IMR-90 (cell line): ENCODE measurements around the gene GOLGA5. TPM values are rescaled to one million over a fixed set of nuclear protein-coding genes. Genes with fewer than 3 reads are reported as not detected.

Experiments used
- ATAC-seq: fragments of 200-7000 bp; cut with Tn5 transposase; 2 replicates; pipeline ENCODE4 v1.9.1; 2020; ENCODE audit warnings: low read depth, mild to moderate bottlenecking, moderate library complexity
- BruUV-seq: library from RNA; stranded (reverse); fragments of 400-500 nt; replicated peaks from 2 replicates; lab custom pipeline; 2021; lab: Mats Ljungman, UMichigan
- CTCF ChIA-PET: fragments of 300-600 bp; formaldehyde crosslinking; extraction: SDS; loops from one replicate; lab custom pipeline; 2021; ENCODE audit warnings: antibody characterized with exemption; lab: Yijun Ruan, JAX
- POLR2A ChIA-PET: fragments of 300-600 bp; sonication (Branson Sonifier 250); formaldehyde crosslinking; loops from one replicate; lab custom pipeline; 2022; ENCODE audit warnings: antibody characterized with exemption; ENCODE audit not compliant: unreplicated experiment; lab: Charles Lee
- DNase-seq: peaks from one replicate; pipeline ENCODE4 v3.0.0; 2013
- H2AFZ ChIP-seq: replicated peaks from 2 replicates; pipeline ENCODE3; 2013; ENCODE audit warnings: low read length, mild to moderate bottlenecking; ENCODE audit not compliant: poor library complexity
- H2AK5ac ChIP-seq: 2 replicates; pipeline ENCODE4 v1.6.1; 2013; ENCODE audit warnings: low read depth, low read length, inconsistent platforms
- H2AK9ac ChIP-seq: replicated peaks from 2 replicates; pipeline ENCODE3; 2013; ENCODE audit warnings: mild to moderate bottlenecking, low read depth, low read length, moderate library complexity; ENCODE audit not compliant: poor library complexity
- H2BK120ac ChIP-seq: 2 replicates; pipeline ENCODE4 v1.6.1; 2013; ENCODE audit warnings: low read depth, low read length, inconsistent platforms
- H2BK15ac ChIP-seq: 3 replicates; pipeline ENCODE4 v1.6.1; 2013; ENCODE audit warnings: low read depth, low read length, inconsistent platforms
- H2BK20ac ChIP-seq: 2 replicates; pipeline ENCODE4 v1.6.1; 2013; ENCODE audit warnings: low read depth, mild to moderate bottlenecking, inconsistent platforms, low read length, moderate library complexity
- H2BK5ac ChIP-seq: 2 replicates; pipeline ENCODE4 v1.6.1; 2013; ENCODE audit warnings: mild to moderate bottlenecking, low read depth, low read length, inconsistent platforms; ENCODE audit not compliant: poor library complexity, severe bottlenecking
- H3K14ac ChIP-seq: replicated peaks from 2 replicates; pipeline ENCODE4 v1.6.1; 2013; ENCODE audit warnings: low read depth, low read length, inconsistent platforms
- H3K18ac ChIP-seq: 2 replicates; pipeline ENCODE4 v1.6.1; 2013; ENCODE audit warnings: low read depth, low read length, control low read depth
- H3K23ac ChIP-seq: 2 replicates; pipeline ENCODE4 v1.6.1; 2013; ENCODE audit warnings: low read depth, low read length, inconsistent platforms
- H3K27ac ChIP-seq: 2 replicates; pipeline ENCODE4 v1.5.1; 2013; ENCODE audit warnings: mild to moderate bottlenecking, control low read depth, low read length; ENCODE audit not compliant: insufficient read depth
- H3K27me3 ChIP-seq: 2 replicates; pipeline ENCODE4 v1.6.1; 2013; ENCODE audit warnings: low read length; ENCODE audit not compliant: control insufficient read depth, insufficient read depth
- H3K36me3 ChIP-seq: 2 replicates; pipeline ENCODE4 v1.6.1; 2013; ENCODE audit warnings: low read length, mixed read lengths; ENCODE audit not compliant: control insufficient read depth, insufficient read depth
- H3K4ac ChIP-seq: 2 replicates; pipeline ENCODE4 v1.6.1; 2013; ENCODE audit warnings: low read depth, low read length, inconsistent platforms
- H3K4me1 ChIP-seq: 2 replicates; pipeline ENCODE4 v1.6.1; 2013; ENCODE audit warnings: low read length, mixed read lengths; ENCODE audit not compliant: control insufficient read depth, insufficient read depth
- H3K4me2 ChIP-seq: 2 replicates; pipeline ENCODE4 v1.6.1; 2013; ENCODE audit warnings: low read depth, mild to moderate bottlenecking, control low read depth, low read length, moderate library complexity
- H3K4me3 ChIP-seq: 2 replicates; pipeline ENCODE4 v1.5.1; 2013; ENCODE audit warnings: low read depth, mild to moderate bottlenecking, control low read depth, low read length, moderate library complexity; ENCODE audit not compliant: insufficient read depth
- H3K56ac ChIP-seq: 2 replicates; pipeline ENCODE4 v1.6.1; 2013; ENCODE audit warnings: low read length, inconsistent platforms; ENCODE audit not compliant: insufficient read depth; ENCODE audit errors: extremely low read depth
- H3K79me1 ChIP-seq, 2 experiments: 2 replicates each; pipeline ENCODE4 v1.6.1; 2013; ENCODE audit warnings: low read length in 2 of 2, inconsistent platforms in 1 of 2, low read depth in 1 of 2
- H3K9ac ChIP-seq: 2 replicates; pipeline ENCODE4 v1.6.1; 2013; ENCODE audit warnings: low read depth, low read length, control low read depth
- H3K9me1 ChIP-seq: 2 replicates; pipeline ENCODE4 v1.6.1; 2013; ENCODE audit warnings: low read length, inconsistent platforms; ENCODE audit not compliant: insufficient read depth
- H3K9me3 ChIP-seq: 2 replicates; pipeline ENCODE4 v1.6.1; 2013; ENCODE audit warnings: low read length; ENCODE audit not compliant: control insufficient read depth, insufficient read depth
- H4K20me1 ChIP-seq: 2 replicates; pipeline ENCODE4 v1.6.1; 2013; ENCODE audit warnings: low read length, inconsistent platforms; ENCODE audit not compliant: insufficient read depth
- H4K5ac ChIP-seq: 2 replicates; pipeline ENCODE4 v1.6.1; 2013; ENCODE audit warnings: mild to moderate bottlenecking, low read depth, low read length, control low read depth
- H4K8ac ChIP-seq, 2 experiments: 2 replicates each; pipeline ENCODE4 v1.6.1; 2013; ENCODE audit warnings: low read depth in 2 of 2, low read length in 2 of 2, control low read depth in 1 of 2, inconsistent platforms in 1 of 2
- H4K91ac ChIP-seq: 2 replicates; pipeline ENCODE4 v1.6.1; 2013; ENCODE audit warnings: low read depth, low read length, inconsistent platforms; ENCODE audit not compliant: insufficient read depth
- BHLHE40 ChIP-seq: fragments of 150-350 bp; IDR thresholded peaks from 2 replicates; pipeline ENCODE4 v1.6.1; 2016; ENCODE audit warnings: mild to moderate bottlenecking, low read depth, low read length
- CEBPB ChIP-seq: IDR thresholded peaks from 2 replicates; pipeline ENCODE4 v1.6.1; 2012; ENCODE audit warnings: low read depth, low read length, improper control_type of control experiment
- CHD1 ChIP-seq: IDR thresholded peaks from 2 replicates; pipeline ENCODE4 v1.6.1; 2012; ENCODE audit warnings: low read depth, low read length, improper control_type of control experiment
- FOS ChIP-seq: fragments of 150-350 bp; IDR thresholded peaks from 2 replicates; pipeline ENCODE4 v1.6.1; 2016; ENCODE audit warnings: low read depth, low read length
- MAZ ChIP-seq: IDR thresholded peaks from 2 replicates; pipeline ENCODE4 v1.6.1; 2012; ENCODE audit warnings: low read depth, mild to moderate bottlenecking, low read length, improper control_type of control experiment, moderate library complexity, borderline replicate concordance
- MXI1 ChIP-seq: IDR thresholded peaks from 2 replicates; pipeline ENCODE4 v1.6.1; 2012; ENCODE audit warnings: low read depth, mild to moderate bottlenecking, low read length, moderate library complexity, borderline replicate concordance
- NFE2L2 ChIP-seq: fragments of 150-350 bp; IDR thresholded peaks from 2 replicates; pipeline ENCODE4 v1.6.1; 2016; ENCODE audit warnings: low read depth, mild to moderate bottlenecking, low read length
- POLR2A ChIP-seq: IDR thresholded peaks from 2 replicates; pipeline ENCODE4 v1.6.1; 2012; ENCODE audit warnings: mild to moderate bottlenecking, low read depth, low read length
- RCOR1 ChIP-seq: IDR thresholded peaks from 2 replicates; pipeline ENCODE4 v1.6.1; 2012; ENCODE audit warnings: mild to moderate bottlenecking, low read length, improper control_type of control experiment; ENCODE audit not compliant: insufficient replicate concordance
- RFX5 ChIP-seq: IDR thresholded peaks from 2 replicates; pipeline ENCODE4 v1.8.0; 2012; ENCODE audit warnings: low read depth, mild to moderate bottlenecking, low read length, moderate library complexity
- SMC3 ChIP-seq: fragments of 150-350 bp; IDR thresholded peaks from 2 replicates; pipeline ENCODE4 v1.6.1; 2016; ENCODE audit warnings: low read depth, mild to moderate bottlenecking, antibody characterized with exemption, low read length, moderate library complexity
- WGBS, 2 experiments: methylation state at CpG; one replicate each; pipeline versions ENCODE4 v1.1.5 to v1.1.7; 2013; ENCODE audit warnings: missing lambda C conversion rate in 2 of 2; ENCODE audit not compliant: insufficient read length in 1 of 2; ENCODE audit errors: extremely low coverage in 2 of 2; 5-methylcytosine and 5-hydroxymethylcytosine counted together
- dilution Hi-C: fragments of 300-500 bp; cut with HindIII; formaldehyde crosslinking; loops from one replicate; pipeline ENCODE4 v1.14.3; 2018; ENCODE audit warnings: low sequenced_read_pairs; ENCODE audit not compliant: unreplicated experiment
- in situ Hi-C: fragments of 300-500 bp; cut with MboI; formaldehyde crosslinking; loops from 3 replicates; pipeline ENCODE4 v1.14.3; 2019; ENCODE audit warnings: low sequenced_read_pairs, inconsistent platforms, mixed read lengths
- intact Hi-C: fragments of 100-400 bp; cut with micrococcal nuclease; formaldehyde crosslinking; loops from 2 replicates; pipeline ENCODE4 v1.10.0; 2022
- polyA plus RNA-seq, 3 experiments: library from polyadenylated mRNA; depleted of rRNA; stranded (reverse); fragments of >200 nt; gene quantifications; 2 replicates each; pipeline ENCODE4 v1.2.3, GENCODE V29; 2012; ENCODE audit warnings: low replicate concordance in 1 of 3
- total RNA-seq: library from RNA; depleted of rRNA; stranded (reverse); fragments of >200 nt; gene quantifications from 2 replicates; pipeline ENCODE4 v1.2.3, GENCODE V29; 2012
- TF ChIP-seq, protein P1 (sequence below): fragments of 150-350 bp; IDR thresholded peaks from 2 replicates; pipeline ENCODE4 v1.6.1; 2017; ENCODE audit warnings: mild to moderate bottlenecking, antibody characterized with exemption, low read length, low read depth

The GOLGA5 gene
- total and polyA plus RNA-seq, 2 of the 4 experiments (the other 2 are of a cell fraction): 35.0 to 59.5 TPM

DNA sequence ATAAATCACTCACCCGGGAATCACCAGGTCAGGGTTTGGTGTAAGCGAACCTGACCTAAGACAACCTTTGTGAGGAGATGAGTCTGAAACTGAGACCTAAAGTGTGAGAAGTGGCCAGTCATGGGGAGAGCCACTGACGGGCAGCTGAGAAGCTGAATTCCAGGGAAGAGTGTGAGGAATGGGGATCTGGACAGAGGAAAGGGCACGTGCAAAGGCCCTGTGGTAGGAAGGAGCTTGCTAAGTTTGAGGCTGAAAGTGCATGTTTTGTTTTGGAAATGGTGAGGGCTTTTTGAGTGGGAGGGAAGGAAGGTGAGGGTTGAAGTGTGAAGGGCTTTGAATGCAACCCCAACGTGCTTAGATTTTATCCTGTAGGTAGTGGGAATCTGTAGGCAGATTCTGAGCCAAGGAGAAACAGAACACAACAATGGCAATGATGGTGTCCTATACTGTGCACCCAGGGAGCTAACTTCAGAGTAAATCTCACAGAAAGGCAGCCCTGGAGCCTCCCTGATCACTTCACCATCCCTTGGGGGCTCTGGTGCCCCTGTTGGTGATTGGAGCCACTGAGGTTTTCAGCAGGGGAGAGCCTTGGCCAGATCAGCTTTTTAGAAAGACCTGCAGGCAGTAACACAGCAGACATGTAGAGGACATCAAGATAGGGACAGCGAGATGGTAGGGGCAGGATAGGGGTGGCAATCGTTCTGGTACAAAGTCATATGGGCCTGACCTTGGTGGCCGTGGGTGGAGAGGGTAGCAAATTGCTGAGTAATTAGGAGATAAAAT, 91.4 kb downstream of the GOLGA5 start:
- H3K27me3 ChIP-seq: peaks cover 12% of the 10 kb centered on the region
- H3K18ac ChIP-seq: no peak overlapping the region
- 27% methylated on average over 5 of the region's 8 CpGs; no CpG with 5 or more reads in 1 of the 2 experiments for WGBS, 2 experiments
- dilution Hi-C loops: no loop called here
- no peak overlapping the region for H3K56ac ChIP-seq
- no peak overlapping the region for H4K8ac ChIP-seq
- in situ Hi-C loops: no loop called here
- no peak overlapping the region for H4K5ac ChIP-seq
- CTCF ChIA-PET: no interaction called here
- H2BK20ac ChIP-seq: no peak overlapping the region
- H4K20me1 ChIP-seq: no peaks in the 10 kb centered on the region
- no peak overlapping the region for H3K23ac ChIP-seq
- no peak overlapping the region for H2AK9ac ChIP-seq
- no peaks in the 10 kb centered on the region for H3K9me1 ChIP-seq
- H3K4me3 ChIP-seq: no peak overlapping the region
- H3K27ac ChIP-seq: no peak overlapping the region
- H3K36me3 ChIP-seq: no peaks in the 10 kb centered on the region
- H3K79me1 ChIP-seq: no peaks in the 10 kb centered on the region
- ATAC-seq (no peak), DNase-seq (no peak)
- TF ChIP-seq FOS (no peak), CHD1 (no peak), RCOR1 (no peak), RFX5 (no peak), NFE2L2 (no peak), POLR2A (no peak), MXI1 (no peak), BHLHE40 (no peak), SMC3 (no peak), CEBPB (no peak), MAZ (no peak)
- TF ChIP-seq, protein P1, sequence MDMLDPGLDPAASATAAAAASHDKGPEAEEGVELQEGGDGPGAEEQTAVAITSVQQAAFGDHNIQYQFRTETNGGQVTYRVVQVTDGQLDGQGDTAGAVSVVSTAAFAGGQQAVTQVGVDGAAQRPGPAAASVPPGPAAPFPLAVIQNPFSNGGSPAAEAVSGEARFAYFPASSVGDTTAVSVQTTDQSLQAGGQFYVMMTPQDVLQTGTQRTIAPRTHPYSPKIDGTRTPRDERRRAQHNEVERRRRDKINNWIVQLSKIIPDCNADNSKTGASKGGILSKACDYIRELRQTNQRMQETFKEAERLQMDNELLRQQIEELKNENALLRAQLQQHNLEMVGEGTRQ: no peak
- intact Hi-C loops: no loop called here
- H4K91ac ChIP-seq: no peak overlapping the region
- POLR2A ChIA-PET: no interaction called here
- H2AK5ac ChIP-seq: no peak overlapping the region
- H3K9ac ChIP-seq: no peak overlapping the region
- no peak overlapping the region for H2AFZ ChIP-seq
- H2BK15ac ChIP-seq: no peak overlapping the region
- BruUV-seq: no TSS peak
- H3K4me1 ChIP-seq: no peaks in the 10 kb centered on the region
- H3K9me3 ChIP-seq: no peaks in the 10 kb centered on the region
- no peak overlapping the region for H3K14ac ChIP-seq
- no peak overlapping the region for H3K4me2 ChIP-seq
- no peak overlapping the region for H2BK5ac ChIP-seq
- no peak overlapping the region for H3K4ac ChIP-seq
- H2BK120ac ChIP-seq: no peak overlapping the region
